ENCODE data around the gene INKA1.
"Not testable (repeated sequence)": the region's sequence is repeated elsewhere in the genome, so short reads cannot be mapped to it uniquely, and the experiment has no call there.

The INKA1 gene

DNA sequence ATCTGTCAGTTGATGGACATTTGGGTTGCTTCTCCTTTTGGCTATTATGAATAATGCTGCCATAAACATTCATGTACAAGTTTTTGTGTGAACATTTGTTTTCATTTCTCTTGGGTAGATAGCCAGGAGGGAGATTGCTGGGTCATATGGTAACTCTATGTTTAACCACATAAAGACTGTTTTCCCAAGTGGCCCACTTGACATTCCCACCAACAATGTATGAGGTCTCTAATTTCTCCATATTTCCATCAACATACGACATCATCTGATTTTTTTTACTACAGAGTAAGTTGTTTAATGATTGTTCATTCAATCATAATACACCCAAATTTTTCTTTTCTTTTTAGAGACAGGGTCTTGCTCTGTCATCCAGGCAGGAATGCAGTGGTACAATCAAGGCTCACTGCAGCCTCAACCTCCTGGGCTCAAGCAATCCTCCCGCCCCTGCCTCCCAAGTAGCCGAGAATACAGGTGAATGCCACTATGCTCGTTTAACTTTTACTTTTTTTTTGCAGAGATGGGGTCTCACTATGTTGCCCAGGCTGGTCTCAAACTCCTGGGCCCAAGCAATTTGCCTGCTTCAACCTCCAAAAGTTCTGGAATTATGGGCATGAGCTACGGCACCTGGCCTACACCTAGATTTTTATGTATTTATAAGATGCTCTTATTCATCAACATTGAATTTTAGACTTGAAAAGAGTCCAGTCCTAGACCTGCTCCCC is 23.5 kb upstream of the INKA1 start:
- no peak overlapping the region for H3K4me2 ChIP-seq (ENCODE audit: low read length)
- H3K27ac ChIP-seq (ENCODE audit: low read depth, low read length): no peak overlapping the region
- no peaks in the 10 kb centered on the region for H3K9me3 ChIP-seq (ENCODE audit: control insufficient read depth, insufficient read depth, low read length)
- H3K36me3 ChIP-seq (ENCODE audit: control insufficient read depth, low read length): peaks cover 47% of the 10 kb centered on the region
- no peak for TF ChIP-seq EZH2phosphoT487 (IDR thresholded peaks at IDR 0.05; ENCODE audit: borderline replicate concordance, low read length)
- TF ChIP-seq, protein P1, sequence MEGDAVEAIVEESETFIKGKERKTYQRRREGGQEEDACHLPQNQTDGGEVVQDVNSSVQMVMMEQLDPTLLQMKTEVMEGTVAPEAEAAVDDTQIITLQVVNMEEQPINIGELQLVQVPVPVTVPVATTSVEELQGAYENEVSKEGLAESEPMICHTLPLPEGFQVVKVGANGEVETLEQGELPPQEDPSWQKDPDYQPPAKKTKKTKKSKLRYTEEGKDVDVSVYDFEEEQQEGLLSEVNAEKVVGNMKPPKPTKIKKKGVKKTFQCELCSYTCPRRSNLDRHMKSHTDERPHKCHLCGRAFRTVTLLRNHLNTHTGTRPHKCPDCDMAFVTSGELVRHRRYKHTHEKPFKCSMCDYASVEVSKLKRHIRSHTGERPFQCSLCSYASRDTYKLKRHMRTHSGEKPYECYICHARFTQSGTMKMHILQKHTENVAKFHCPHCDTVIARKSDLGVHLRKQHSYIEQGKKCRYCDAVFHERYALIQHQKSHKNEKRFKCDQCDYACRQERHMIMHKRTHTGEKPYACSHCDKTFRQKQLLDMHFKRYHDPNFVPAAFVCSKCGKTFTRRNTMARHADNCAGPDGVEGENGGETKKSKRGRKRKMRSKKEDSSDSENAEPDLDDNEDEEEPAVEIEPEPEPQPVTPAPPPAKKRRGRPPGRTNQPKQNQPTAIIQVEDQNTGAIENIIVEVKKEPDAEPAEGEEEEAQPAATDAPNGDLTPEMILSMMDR (IDR thresholded peaks at IDR 0.05; ENCODE audit: low read depth, low read length, poor library complexity, severe bottlenecking): no peak
- peaks cover 5% of the 10 kb centered on the region; the same call in 1 of the 2 replicates for H4K20me1 ChIP-seq (ENCODE audit: control insufficient read depth, insufficient read depth, low read depth, low read length)
- H3K27me3 ChIP-seq (ENCODE audit: control insufficient read depth, low read length): no peaks in the 10 kb centered on the region
- peaks cover 91% of the 10 kb centered on the region for H3K79me2 ChIP-seq (ENCODE audit: control insufficient read depth, low read length)
- no peak overlapping the region for H3K4me3 ChIP-seq (ENCODE audit: low read length)
- H3F3A ChIP-seq (ENCODE audit: control insufficient read depth, insufficient read depth): no peaks in the 10 kb centered on the region
- H3K4me1 ChIP-seq (ENCODE audit: control insufficient read depth, low read length): no peaks in the 10 kb centered on the region
- no peaks in the 10 kb centered on the region for H3K9me2 ChIP-seq (replicated peaks; ENCODE audit: control insufficient read depth, low read length)

DNA sequence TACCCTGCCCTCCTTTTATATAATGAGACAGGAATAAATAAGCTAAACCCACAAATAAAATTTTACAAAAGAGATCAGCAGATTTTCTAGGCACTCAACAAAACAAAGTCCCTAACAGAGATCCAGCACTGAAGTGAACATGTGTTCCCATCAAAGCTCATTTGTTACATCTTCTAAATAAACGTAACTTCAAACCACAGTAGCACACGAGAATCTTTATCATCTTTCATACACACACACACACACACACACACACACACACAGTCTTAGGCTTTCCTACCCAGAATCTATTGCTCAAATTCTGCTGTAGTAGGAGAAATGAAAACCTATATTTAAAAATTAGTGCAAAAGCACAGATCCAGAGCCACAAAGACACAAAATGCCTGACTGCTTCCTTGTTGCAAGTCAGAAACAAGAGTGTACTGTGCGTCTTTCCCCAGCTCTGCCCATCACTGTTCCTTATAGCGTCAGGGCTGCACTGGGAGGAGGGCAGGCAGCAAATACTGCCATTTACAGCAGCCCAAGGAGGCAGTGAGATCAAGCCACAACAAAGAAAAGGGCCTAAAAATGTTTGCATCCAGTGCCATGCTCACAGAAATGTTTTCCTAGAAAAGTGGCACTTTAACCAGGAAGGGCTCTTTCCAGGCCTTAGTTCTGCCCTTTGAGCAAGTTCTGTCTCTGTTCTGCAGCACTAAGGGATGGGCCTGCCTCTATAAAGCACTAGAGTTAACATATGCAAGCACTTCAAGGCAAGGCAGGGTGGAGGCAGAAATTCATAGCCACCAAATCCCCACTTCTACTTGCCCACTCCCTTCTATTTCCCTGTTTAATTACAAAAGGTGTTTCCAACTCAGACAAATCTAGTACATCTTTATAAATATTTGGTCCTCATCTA is 22.7 kb upstream of the INKA1 start:
- H3K9me2 ChIP-seq (replicated peaks; ENCODE audit: control insufficient read depth, low read length): no peaks in the 10 kb centered on the region
- H4K20me1 ChIP-seq (ENCODE audit: control insufficient read depth, insufficient read depth, low read depth, low read length): 0 out of 2 replicates have a peak, but pooled peaks cover 2% of the 10 kb centered on the region
- H3K27ac ChIP-seq (ENCODE audit: low read depth, low read length): no peak overlapping the region
- H3K36me3 ChIP-seq (ENCODE audit: control insufficient read depth, low read length): peaks cover 46% of the 10 kb centered on the region
- H3K4me2 ChIP-seq (ENCODE audit: low read length): no peak overlapping the region
- H3K79me2 ChIP-seq (ENCODE audit: control insufficient read depth, low read length): peaks cover 91% of the 10 kb centered on the region
- H3K9me3 ChIP-seq (ENCODE audit: control insufficient read depth, insufficient read depth, low read length): no peaks in the 10 kb centered on the region
- H3F3A ChIP-seq (ENCODE audit: control insufficient read depth, insufficient read depth): no peaks in the 10 kb centered on the region
- H3K4me1 ChIP-seq (ENCODE audit: control insufficient read depth, low read length): peaks cover 7% of the 10 kb centered on the region
- H3K4me3 ChIP-seq (ENCODE audit: low read length): no peak overlapping the region
- no peaks in the 10 kb centered on the region for H3K27me3 ChIP-seq (ENCODE audit: control insufficient read depth, low read length)
- TF ChIP-seq, protein P1 (IDR thresholded peaks at IDR 0.05; ENCODE audit: low read depth, low read length, poor library complexity, severe bottlenecking): no peak
- TF ChIP-seq EZH2phosphoT487 (IDR thresholded peaks at IDR 0.05; ENCODE audit: borderline replicate concordance, low read length): no peak

DNA sequence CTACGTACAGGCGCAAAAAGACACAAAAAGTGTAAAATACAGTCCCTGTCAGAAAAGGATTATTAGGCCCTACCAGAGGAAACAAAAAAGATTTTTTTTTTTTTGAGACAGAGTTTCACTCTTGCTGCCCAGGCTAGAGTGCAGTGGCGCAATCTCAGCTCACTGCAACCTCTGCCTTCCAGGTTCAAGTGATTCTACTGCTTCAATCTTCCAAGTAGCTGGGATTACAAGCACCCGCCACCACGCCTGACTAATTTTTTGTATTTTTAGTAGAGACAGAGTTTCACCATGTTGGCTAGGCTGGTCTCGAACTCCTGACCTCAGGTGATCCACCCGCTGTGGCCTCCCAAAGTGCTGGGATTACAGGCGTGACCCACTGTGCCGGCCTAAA is 22.1 kb upstream of the INKA1 start:
- H3K27me3 ChIP-seq (ENCODE audit: control insufficient read depth, low read length); H3K9me3 ChIP-seq (ENCODE audit: control insufficient read depth, insufficient read depth, low read length); H3F3A ChIP-seq (ENCODE audit: control insufficient read depth, insufficient read depth); H3K4me3 ChIP-seq (ENCODE audit: low read length); H3K27ac ChIP-seq (ENCODE audit: low read depth, low read length); H4K20me1 ChIP-seq (ENCODE audit: control insufficient read depth, insufficient read depth, low read depth, low read length); H3K4me2 ChIP-seq (ENCODE audit: low read length); H3K9me2 ChIP-seq (replicated peaks; ENCODE audit: control insufficient read depth, low read length): not testable (repeated sequence)
- peaks cover 44% of the 10 kb centered on the region for H3K36me3 ChIP-seq (ENCODE audit: control insufficient read depth, low read length)
- peaks cover 91% of the 10 kb centered on the region for H3K79me2 ChIP-seq (ENCODE audit: control insufficient read depth, low read length)
- peaks cover 10% of the 10 kb centered on the region for H3K4me1 ChIP-seq (ENCODE audit: control insufficient read depth, low read length)
